ENCODE data around the gene PRKCZ.
"Not testable (repeated sequence)": the region's sequence is repeated elsewhere in the genome, so short reads cannot be mapped to it uniquely, and the experiment has no call there.

Gene PRKCZ

DNA sequence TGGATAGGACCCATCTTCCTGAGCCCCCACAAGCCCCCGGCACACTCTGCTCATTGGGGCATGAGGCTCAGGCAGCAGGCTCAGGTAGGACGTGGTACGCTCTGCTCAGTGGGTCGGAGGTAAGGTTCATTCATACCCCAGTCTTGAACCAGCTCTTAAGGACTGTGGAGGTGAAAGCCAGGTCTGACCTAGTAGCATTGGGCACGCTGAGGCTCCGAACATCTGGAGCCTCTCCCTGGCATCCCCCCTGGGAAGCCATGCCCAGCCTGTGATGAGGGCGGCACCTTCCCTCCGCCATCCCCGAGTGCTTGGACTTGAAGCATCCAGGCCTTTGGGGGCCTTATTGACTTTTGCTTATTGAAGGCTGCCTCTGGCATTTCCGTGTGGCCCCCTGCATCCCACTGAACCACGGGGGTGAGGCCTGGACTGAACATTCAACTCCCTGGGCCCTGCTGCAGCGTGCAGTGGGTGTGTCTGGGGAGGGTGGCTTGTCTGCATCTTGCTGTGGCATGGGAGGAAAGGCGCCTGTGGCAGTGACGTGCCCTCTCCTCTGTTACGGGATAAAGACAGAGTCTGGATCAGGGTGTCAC, 94.4 kb downstream of the PRKCZ start:
- no peak for DNase-seq (ENCODE audit: low read depth)
- no peak overlapping the region for H3K4me3 ChIP-seq (ENCODE audit: low read depth, low read length)
- no peak for TF ChIP-seq POLR2A (IDR thresholded peaks at IDR 0.05; ENCODE audit: extremely low read depth, insufficient read length)
- TF ChIP-seq, protein P1, sequence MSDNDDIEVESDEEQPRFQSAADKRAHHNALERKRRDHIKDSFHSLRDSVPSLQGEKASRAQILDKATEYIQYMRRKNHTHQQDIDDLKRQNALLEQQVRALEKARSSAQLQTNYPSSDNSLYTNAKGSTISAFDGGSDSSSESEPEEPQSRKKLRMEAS (IDR thresholded peaks at IDR 0.05; ENCODE audit: low read depth, low read length) = no peak
- TF ChIP-seq, protein P2, sequence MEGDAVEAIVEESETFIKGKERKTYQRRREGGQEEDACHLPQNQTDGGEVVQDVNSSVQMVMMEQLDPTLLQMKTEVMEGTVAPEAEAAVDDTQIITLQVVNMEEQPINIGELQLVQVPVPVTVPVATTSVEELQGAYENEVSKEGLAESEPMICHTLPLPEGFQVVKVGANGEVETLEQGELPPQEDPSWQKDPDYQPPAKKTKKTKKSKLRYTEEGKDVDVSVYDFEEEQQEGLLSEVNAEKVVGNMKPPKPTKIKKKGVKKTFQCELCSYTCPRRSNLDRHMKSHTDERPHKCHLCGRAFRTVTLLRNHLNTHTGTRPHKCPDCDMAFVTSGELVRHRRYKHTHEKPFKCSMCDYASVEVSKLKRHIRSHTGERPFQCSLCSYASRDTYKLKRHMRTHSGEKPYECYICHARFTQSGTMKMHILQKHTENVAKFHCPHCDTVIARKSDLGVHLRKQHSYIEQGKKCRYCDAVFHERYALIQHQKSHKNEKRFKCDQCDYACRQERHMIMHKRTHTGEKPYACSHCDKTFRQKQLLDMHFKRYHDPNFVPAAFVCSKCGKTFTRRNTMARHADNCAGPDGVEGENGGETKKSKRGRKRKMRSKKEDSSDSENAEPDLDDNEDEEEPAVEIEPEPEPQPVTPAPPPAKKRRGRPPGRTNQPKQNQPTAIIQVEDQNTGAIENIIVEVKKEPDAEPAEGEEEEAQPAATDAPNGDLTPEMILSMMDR (IDR thresholded peaks at IDR 0.05; ENCODE audit: low read depth, low read length) = no peak
- TF ChIP-seq MYC (IDR thresholded peaks at IDR 0.05; ENCODE audit: low read depth, low read length) = no peak

DNA sequence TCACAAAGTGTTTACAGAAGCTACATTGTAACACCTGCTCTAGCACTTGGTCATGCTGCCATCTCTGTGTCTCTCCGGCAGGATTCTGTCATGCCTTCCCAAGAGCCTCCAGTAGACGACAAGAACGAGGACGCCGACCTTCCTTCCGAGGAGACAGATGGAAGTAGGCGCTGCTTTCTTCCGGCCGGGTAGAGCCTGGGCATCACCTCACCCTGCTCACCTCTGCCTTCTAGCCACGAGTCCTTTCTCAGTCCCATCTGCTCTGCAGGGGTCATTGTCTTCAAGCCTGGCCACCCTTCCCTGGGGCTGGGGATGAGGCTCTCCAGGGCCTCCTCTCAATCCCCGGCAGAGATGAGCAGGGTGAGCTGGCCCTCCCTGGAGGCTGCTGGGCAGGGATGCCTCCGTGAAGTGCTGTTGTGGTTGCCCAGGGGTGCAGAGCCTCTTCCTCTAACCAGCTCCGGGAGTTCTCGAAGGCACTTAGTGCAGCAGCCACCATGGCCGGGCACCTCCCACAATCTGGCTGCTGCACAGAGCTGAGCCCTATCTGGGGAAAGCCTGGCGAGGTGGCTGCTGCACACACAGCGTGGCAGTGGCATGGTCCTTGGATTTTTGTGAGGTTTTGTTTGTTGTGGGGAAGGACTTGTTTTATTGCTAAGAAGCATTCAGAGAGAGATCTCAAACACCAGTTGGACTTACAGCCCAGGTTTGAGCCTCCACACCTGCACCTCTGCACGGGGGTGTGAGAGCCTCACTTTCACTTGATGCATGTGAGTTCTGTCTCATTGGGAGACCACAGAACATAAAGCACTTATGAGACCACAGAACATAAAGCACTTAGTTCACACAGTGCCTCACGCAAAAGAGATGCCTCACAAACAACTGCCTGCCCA, 96.0 kb downstream of the PRKCZ start:
- DNase-seq (ENCODE audit: low read depth) = peak; percentile 94
- H3K4me3 ChIP-seq (ENCODE audit: low read depth, low read length) = no peak overlapping the region
- no peak for TF ChIP-seq POLR2A (IDR thresholded peaks at IDR 0.05; ENCODE audit: extremely low read depth, insufficient read length)
- TF ChIP-seq MYC (IDR thresholded peaks at IDR 0.05; ENCODE audit: low read depth, low read length) = peak; percentile 32; the same call in 1 of the 2 replicates
- TF ChIP-seq, protein P1 (IDR thresholded peaks at IDR 0.05; ENCODE audit: low read depth, low read length) = peak; percentile 46
- TF ChIP-seq, protein P2 (IDR thresholded peaks at IDR 0.05; ENCODE audit: low read depth, low read length) = no peak

DNA sequence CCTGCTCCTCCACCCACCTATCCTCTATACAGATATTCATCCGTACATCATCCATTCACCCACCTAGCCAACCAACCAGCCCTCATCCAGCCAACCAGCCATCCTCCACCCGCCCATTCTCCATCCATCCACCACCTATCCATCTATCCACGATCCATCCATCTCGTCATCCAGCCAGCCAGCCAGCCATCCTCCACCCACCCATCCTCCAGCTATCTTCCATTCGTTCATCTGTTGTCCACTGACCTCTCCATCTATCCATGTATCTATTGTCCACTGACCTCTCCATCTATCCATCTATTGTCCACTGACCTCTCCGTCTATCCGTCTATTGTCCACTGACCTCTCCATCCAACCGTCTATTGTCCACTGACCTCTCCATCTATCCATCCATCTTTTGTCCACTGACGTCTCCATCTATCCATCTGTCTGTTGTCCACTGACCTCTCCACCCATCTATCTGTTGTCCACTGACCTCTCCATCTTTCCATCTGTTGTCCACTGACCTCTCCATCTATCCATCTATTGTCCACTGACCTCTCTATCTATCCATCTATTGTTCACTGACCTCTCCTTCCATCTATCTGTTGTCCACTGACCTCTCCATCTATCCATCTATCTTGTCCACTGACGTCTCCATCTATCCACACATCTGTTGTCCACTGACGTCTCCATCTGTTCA, 96.8 kb downstream of the PRKCZ start:
- no peak overlapping the region for H3K4me3 ChIP-seq (ENCODE audit: low read depth, low read length)
- DNase-seq (ENCODE audit: low read depth) = no peak
- TF ChIP-seq, protein P2 (IDR thresholded peaks at IDR 0.05; ENCODE audit: low read depth, low read length) = no peak
- TF ChIP-seq POLR2A (IDR thresholded peaks at IDR 0.05; ENCODE audit: extremely low read depth, insufficient read length) (no peak), MYC (IDR thresholded peaks at IDR 0.05; ENCODE audit: low read depth, low read length) (no peak)
- TF ChIP-seq, protein P1 (IDR thresholded peaks at IDR 0.05; ENCODE audit: low read depth, low read length) = no peak

DNA sequence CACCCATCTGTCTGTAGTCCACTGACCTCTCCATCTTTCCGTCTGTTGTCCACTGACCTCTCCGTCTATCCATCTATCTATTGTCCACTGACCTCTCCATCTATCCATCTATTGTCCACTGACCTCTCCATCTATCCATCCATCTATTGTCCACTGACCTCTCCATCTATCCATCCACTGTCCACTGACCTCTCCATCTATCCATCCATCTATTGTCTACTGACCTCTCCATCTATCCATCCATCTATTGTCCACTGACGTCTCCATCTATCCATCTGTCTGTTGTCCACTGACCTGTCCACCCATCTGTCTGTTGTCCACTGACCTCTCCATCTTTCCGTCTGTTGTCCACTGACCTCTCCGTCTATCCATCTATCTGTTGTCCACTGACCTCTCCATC, 97.7 kb downstream of the PRKCZ start:
- not testable (repeated sequence) for H3K4me3 ChIP-seq (ENCODE audit: low read depth, low read length); DNase-seq (ENCODE audit: low read depth)

DNA sequence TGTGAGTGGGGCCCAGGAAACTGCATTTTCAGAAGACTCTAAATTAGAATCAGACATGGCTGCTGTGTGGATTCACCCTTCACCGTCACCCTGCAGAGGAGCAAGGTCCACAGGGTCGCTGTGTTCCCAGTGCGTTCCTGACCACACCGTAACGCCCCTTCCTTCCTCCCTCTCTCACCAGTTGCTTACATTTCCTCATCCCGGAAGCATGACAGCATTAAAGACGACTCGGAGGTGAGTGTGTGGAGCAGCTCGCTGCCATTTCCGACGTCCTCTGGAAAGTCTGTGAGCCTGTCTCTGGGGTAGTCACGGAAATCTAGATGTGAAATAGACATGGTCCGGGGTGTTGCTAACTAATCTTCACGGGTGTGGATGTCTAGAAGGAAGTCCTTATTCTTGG, 98.5 kb downstream of the PRKCZ start:
- TF ChIP-seq POLR2A (IDR thresholded peaks at IDR 0.05; ENCODE audit: extremely low read depth, insufficient read length) (no peak), MYC (IDR thresholded peaks at IDR 0.05; ENCODE audit: low read depth, low read length) (no peak)
- TF ChIP-seq, protein P1 (IDR thresholded peaks at IDR 0.05; ENCODE audit: low read depth, low read length) = no peak; the same call in 1 of the 2 replicates
- TF ChIP-seq, protein P2 (IDR thresholded peaks at IDR 0.05; ENCODE audit: low read depth, low read length) = no peak
- DNase-seq (ENCODE audit: low read depth) = peak; percentile 90
- H3K4me3 ChIP-seq (ENCODE audit: low read depth, low read length) = peak overlapping the region; percentile 21

DNA sequence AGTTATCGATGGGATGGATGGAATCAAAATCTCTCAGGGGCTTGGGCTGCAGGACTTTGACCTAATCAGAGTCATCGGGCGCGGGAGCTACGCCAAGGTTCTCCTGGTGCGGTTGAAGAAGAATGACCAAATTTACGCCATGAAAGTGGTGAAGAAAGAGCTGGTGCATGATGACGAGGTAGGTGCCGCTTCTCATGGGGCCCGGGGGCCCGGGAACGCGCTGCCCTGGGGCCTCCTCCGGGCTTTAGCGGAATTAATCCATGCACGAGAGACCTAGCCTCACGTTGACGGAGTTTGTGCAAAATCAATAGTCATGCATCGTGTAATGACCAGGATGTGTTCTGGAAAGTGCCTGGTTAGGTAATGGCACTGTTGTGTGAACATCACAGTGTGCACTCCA, 100.6 kb downstream of the PRKCZ start:
- TF ChIP-seq, protein P2 (IDR thresholded peaks at IDR 0.05; ENCODE audit: low read depth, low read length) = no peak
- TF ChIP-seq, protein P1 (IDR thresholded peaks at IDR 0.05; ENCODE audit: low read depth, low read length) = no peak
- TF ChIP-seq POLR2A (IDR thresholded peaks at IDR 0.05; ENCODE audit: extremely low read depth, insufficient read length) (no peak), MYC (IDR thresholded peaks at IDR 0.05; ENCODE audit: low read depth, low read length) (no peak)
- no peak for DNase-seq (ENCODE audit: low read depth)
- H3K4me3 ChIP-seq (ENCODE audit: low read depth, low read length) = peak overlapping the region; percentile 28

All from NB4 (cell line).